ENCODE measurements around the gene SPOCK3. TPM values are rescaled to one million over a fixed set of nuclear protein-coding genes. Genes with fewer than 3 reads are reported as not detected.
"Not testable (repeated sequence)": the region's sequence is repeated elsewhere in the genome, so short reads cannot be mapped to it uniquely, and the experiment has no call there.

Gene SPOCK3
- total RNA-seq, 1 experiment from 2014 or later = 0.24 TPM

DNA sequence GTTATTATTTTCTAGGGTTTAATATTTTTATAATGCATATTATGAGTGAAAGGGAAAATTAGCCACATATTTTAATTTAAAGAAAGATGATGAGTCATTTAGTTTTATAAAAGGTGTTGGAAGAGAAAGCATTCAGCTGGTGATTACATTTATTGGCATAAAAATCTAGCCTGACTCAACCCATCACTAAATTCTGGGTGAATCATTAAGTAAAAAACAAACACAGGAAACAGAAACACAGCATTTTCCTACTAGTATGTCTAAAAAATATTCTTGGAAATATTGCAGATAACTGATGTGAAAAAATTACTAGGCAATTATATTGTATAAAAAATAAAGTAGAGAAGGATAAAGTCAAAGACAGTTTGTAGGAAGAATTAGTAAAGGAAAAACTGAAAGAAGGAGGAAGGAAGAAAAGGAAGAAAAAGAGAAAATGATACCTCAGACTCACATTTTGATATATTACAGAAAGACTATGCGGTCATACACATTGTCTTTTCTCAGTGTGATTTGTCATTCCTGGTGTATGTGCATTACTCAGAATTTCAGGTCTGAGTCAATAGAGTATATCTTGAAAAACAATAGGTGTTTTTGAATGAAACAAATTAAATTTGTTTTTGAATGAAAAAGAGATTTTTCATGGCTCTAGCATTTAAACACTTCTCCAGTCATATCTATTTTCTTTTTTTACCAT is 48.0 kb upstream of the SPOCK3 start:
- TF ChIP-seq, protein P1, sequence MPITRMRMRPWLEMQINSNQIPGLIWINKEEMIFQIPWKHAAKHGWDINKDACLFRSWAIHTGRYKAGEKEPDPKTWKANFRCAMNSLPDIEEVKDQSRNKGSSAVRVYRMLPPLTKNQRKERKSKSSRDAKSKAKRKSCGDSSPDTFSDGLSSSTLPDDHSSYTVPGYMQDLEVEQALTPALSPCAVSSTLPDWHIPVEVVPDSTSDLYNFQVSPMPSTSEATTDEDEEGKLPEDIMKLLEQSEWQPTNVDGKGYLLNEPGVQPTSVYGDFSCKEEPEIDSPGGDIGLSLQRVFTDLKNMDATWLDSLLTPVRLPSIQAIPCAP (CRISPR knock-in tag; IDR thresholded peaks at IDR 0.05) = no peak
- no peak for TF ChIP-seq ZNF423 (CRISPR knock-in tag; IDR thresholded peaks at IDR 0.05)
- TF ChIP-seq, protein P2, sequence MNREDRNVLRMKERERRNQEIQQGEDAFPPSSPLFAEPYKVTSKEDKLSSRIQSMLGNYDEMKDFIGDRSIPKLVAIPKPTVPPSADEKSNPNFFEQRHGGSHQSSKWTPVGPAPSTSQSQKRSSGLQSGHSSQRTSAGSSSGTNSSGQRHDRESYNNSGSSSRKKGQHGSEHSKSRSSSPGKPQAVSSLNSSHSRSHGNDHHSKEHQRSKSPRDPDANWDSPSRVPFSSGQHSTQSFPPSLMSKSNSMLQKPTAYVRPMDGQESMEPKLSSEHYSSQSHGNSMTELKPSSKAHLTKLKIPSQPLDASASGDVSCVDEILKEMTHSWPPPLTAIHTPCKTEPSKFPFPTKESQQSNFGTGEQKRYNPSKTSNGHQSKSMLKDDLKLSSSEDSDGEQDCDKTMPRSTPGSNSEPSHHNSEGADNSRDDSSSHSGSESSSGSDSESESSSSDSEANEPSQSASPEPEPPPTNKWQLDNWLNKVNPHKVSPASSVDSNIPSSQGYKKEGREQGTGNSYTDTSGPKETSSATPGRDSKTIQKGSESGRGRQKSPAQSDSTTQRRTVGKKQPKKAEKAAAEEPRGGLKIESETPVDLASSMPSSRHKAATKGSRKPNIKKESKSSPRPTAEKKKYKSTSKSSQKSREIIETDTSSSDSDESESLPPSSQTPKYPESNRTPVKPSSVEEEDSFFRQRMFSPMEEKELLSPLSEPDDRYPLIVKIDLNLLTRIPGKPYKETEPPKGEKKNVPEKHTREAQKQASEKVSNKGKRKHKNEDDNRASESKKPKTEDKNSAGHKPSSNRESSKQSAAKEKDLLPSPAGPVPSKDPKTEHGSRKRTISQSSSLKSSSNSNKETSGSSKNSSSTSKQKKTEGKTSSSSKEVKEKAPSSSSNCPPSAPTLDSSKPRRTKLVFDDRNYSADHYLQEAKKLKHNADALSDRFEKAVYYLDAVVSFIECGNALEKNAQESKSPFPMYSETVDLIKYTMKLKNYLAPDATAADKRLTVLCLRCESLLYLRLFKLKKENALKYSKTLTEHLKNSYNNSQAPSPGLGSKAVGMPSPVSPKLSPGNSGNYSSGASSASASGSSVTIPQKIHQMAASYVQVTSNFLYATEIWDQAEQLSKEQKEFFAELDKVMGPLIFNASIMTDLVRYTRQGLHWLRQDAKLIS (CRISPR knock-in tag; IDR thresholded peaks at IDR 0.05; ENCODE audit: borderline replicate concordance) = no peak
- no peak for TF ChIP-seq KAT7 (CRISPR knock-in tag; IDR thresholded peaks at IDR 0.05; ENCODE audit: borderline replicate concordance)
- TF ChIP-seq ELF4 (CRISPR knock-in tag; IDR thresholded peaks at IDR 0.05; ENCODE audit: low read depth) = no peak
- Mint-ChIP-seq H3K36me3 (peaks cover 23% of the 10 kb centered on the region), H3K9me3 (peaks cover 34% of the 10 kb centered on the region), H3K4me1 (peaks cover 14% of the 10 kb centered on the region), H3K4me3 (peak overlapping the region; percentile 80), H3K27ac (no peak overlapping the region), H3K27me3 (ENCODE audit: low read depth) (no peaks in the 10 kb centered on the region)
- ChIA-PET CTCF (no interaction called here), POLR2A (no interaction called here)
- no peak for DNase-seq (ENCODE audit: low spot score)
- no peak for ATAC-seq

DNA sequence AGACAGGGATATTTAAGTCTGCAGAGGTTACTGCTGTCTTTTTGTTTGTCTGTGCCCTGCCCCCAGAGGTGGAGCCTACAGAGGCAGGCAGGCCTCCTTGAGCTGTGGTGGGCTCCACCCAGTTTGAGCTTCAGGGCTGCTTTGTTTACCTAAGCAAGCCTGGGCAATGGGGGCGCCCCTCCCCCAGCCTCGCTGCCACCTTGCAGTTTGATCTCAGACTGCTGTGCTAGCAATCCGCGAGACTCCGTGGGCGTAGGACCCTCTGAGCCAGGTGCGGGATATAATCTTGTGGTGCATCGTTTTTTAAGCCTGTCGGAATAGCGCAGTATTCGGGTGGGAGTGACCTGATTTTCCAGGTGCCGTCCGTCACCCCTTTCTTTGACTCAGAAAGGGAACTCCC is 47.3 kb upstream of the SPOCK3 start:
- Mint-ChIP-seq H3K4me3 (peak overlapping the region; percentile 80), H3K36me3 (peaks cover 20% of the 10 kb centered on the region), H3K4me1 (peaks cover 14% of the 10 kb centered on the region), H3K9me3 (peaks cover 31% of the 10 kb centered on the region), H3K27ac (peak overlapping the region; percentile 89; the same call in 1 of the 2 replicates)
- DNase-seq (ENCODE audit: low spot score) = peak; percentile 70
- ATAC-seq; POLR2A ChIA-PET; CTCF ChIA-PET; H3K27me3 Mint-ChIP-seq (ENCODE audit: low read depth): not testable (repeated sequence)
- TF ChIP-seq FOXK1 (CRISPR knock-in tag; IDR thresholded peaks at IDR 0.05) = peak; percentile 50; the same call in 1 of the 2 replicates

DNA sequence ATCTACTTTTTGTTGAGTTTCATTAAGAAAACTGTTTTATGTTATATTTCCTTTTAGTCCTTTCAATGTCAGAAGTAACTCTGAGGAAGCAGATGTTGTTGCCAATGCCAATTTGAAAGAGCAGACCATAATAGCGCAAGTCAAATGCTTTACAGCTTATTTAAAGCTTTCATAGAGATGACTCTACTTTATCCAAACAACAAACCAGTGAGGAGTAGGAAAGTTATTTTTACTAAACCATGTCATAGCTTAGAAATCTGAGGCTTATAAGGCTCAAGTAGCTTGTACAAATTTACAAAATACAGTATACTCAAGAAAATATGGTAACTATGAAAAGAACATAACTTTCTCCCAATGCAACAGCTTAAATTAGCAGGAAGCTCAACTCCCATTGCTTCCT is 40.1 kb upstream of the SPOCK3 start:
- Mint-ChIP-seq H3K4me1 (no peaks in the 10 kb centered on the region), H3K4me3 (no peak overlapping the region), H3K9me3 (peaks cover 9% of the 10 kb centered on the region), H3K36me3 (peaks cover 7% of the 10 kb centered on the region), H3K27ac (no peak overlapping the region), H3K27me3 (ENCODE audit: low read depth) (no peaks in the 10 kb centered on the region)
- TF ChIP-seq, protein P3, sequence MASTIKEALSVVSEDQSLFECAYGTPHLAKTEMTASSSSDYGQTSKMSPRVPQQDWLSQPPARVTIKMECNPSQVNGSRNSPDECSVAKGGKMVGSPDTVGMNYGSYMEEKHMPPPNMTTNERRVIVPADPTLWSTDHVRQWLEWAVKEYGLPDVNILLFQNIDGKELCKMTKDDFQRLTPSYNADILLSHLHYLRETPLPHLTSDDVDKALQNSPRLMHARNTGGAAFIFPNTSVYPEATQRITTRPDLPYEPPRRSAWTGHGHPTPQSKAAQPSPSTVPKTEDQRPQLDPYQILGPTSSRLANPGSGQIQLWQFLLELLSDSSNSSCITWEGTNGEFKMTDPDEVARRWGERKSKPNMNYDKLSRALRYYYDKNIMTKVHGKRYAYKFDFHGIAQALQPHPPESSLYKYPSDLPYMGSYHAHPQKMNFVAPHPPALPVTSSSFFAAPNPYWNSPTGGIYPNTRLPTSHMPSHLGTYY (CRISPR knock-in tag; IDR thresholded peaks at IDR 0.05) = no peak
- TF ChIP-seq ZNF263 (CRISPR knock-in tag; IDR thresholded peaks at IDR 0.05; ENCODE audit: low read depth) = no peak
- TF ChIP-seq EMX1 (CRISPR knock-in tag; IDR thresholded peaks at IDR 0.05) = no peak
- TF ChIP-seq, protein P4, sequence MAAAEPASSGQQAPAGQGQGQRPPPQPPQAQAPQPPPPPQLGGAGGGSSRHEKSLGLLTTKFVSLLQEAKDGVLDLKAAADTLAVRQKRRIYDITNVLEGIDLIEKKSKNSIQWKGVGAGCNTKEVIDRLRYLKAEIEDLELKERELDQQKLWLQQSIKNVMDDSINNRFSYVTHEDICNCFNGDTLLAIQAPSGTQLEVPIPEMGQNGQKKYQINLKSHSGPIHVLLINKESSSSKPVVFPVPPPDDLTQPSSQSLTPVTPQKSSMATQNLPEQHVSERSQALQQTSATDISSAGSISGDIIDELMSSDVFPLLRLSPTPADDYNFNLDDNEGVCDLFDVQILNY (CRISPR knock-in tag; IDR thresholded peaks at IDR 0.05) = no peak
- TF ChIP-seq FOXP1 (CRISPR knock-in tag; IDR thresholded peaks at IDR 0.05; ENCODE audit: borderline replicate concordance) = no peak
- no peak for TF ChIP-seq IRF2 (CRISPR knock-in tag; IDR thresholded peaks at IDR 0.05; ENCODE audit: borderline replicate concordance, low read depth)
- TF ChIP-seq SOX15 (CRISPR knock-in tag; IDR thresholded peaks at IDR 0.05) = no peak
- TF ChIP-seq NR3C1 (CRISPR knock-in tag; conservative IDR thresholded peaks at IDR 0.05; ENCODE audit: low read depth) = no peak
- TF ChIP-seq, protein P5, sequence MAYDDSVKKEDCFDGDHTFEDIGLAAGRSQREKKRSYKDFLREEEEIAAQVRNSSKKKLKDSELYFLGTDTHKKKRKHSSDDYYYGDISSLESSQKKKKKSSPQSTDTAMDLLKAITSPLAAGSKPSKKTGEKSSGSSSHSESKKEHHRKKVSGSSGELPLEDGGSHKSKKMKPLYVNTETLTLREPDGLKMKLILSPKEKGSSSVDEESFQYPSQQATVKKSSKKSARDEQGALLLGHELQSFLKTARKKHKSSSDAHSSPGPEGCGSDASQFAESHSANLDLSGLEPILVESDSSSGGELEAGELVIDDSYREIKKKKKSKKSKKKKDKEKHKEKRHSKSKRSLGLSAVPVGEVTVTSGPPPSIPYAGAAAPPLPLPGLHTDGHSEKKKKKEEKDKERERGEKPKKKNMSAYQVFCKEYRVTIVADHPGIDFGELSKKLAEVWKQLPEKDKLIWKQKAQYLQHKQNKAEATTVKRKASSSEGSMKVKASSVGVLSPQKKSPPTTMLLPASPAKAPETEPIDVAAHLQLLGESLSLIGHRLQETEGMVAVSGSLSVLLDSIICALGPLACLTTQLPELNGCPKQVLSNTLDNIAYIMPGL (CRISPR knock-in tag; IDR thresholded peaks at IDR 0.05) = no peak
- DNase-seq (ENCODE audit: low spot score) (no peak), ATAC-seq (no peak)
- ChIA-PET CTCF (no interaction called here), POLR2A (no interaction called here)

All from WTC11 (cell line).